Smooth muscle cell (in vitro differentiated cells): ENCODE results near the gene TRIM44. TPM values are rescaled to one million over a fixed set of nuclear protein-coding genes. Genes with fewer than 3 reads are reported as not detected.
"Not testable (repeated sequence)": the region's sequence is repeated elsewhere in the genome, so short reads cannot be mapped to it uniquely, and the experiment has no call there.

Source experiments
- DNase-seq: peaks from one replicate; lab custom pipeline; 2025; ENCODE audit not compliant: unreplicated experiment; lab: John Stamatoyannopoulos, UW
- H2AFZ ChIP-seq: fragments of 200-600 bp; sonication (generic); 2 replicates; pipeline ENCODE4 v1.6.0; 2016; ENCODE audit warnings: antibody characterized with exemption, low read depth, mild to moderate bottlenecking
- H3F3A ChIP-seq: fragments of 200-600 bp; sonication (generic); 2 replicates; pipeline ENCODE4 v1.6.0; 2017; ENCODE audit warnings: antibody characterized with exemption, low read depth
- H3K27ac ChIP-seq: fragments of 200-600 bp; sonication (generic); 2 replicates; pipeline ENCODE4 v1.5.1; 2016; ENCODE audit warnings: low read depth, mild to moderate bottlenecking
- H3K27me3 ChIP-seq: fragments of 200-600 bp; sonication (generic); 2 replicates; pipeline ENCODE4 v1.6.1; 2016; ENCODE audit warnings: low read depth, mild to moderate bottlenecking
- H3K36me3 ChIP-seq: fragments of 200-600 bp; sonication (generic); 2 replicates; pipeline ENCODE4 v1.5.1; 2016; ENCODE audit warnings: low read depth
- H3K4me1 ChIP-seq: fragments of 200-600 bp; sonication (generic); 2 replicates; pipeline ENCODE4 v1.5.1; 2016; ENCODE audit warnings: low read depth
- H3K4me2 ChIP-seq: fragments of 200-600 bp; sonication (generic); 2 replicates; pipeline ENCODE4 v1.6.0; 2016; ENCODE audit warnings: mild to moderate bottlenecking
- H3K4me3 ChIP-seq: fragments of 200-600 bp; sonication (generic); 2 replicates; pipeline ENCODE4 v1.5.1; 2016; ENCODE audit warnings: mild to moderate bottlenecking
- H3K79me2 ChIP-seq: fragments of 200-600 bp; sonication (generic); 2 replicates; pipeline ENCODE4 v1.6.0; 2016; ENCODE audit warnings: low read depth, mild to moderate bottlenecking
- H3K9ac ChIP-seq: fragments of 200-600 bp; sonication (generic); 2 replicates; pipeline ENCODE4 v1.6.0; 2016; ENCODE audit warnings: low read depth
- H3K9me3 ChIP-seq: fragments of 200-600 bp; sonication (generic); replicated peaks from 2 replicates; pipeline ENCODE4 v1.5.1; 2016; ENCODE audit warnings: low read depth
- H4K20me1 ChIP-seq: fragments of 200-600 bp; sonication (generic); 2 replicates; pipeline ENCODE4 v1.6.0; 2016; ENCODE audit warnings: low read depth
- CTCF ChIP-seq: fragments of 200-600 bp; sonication (generic); IDR thresholded peaks from 2 replicates; pipeline ENCODE4 v1.5.1; 2017; ENCODE audit warnings: borderline replicate concordance, mild to moderate bottlenecking, antibody characterized with exemption; ENCODE audit not compliant: insufficient read depth, poor library complexity, severe bottlenecking
- WGBS: methylation state at CpG from one replicate; pipeline ENCODE4 v1.1.7; 2016; ENCODE audit warnings: low lambda C conversion rate; 5-methylcytosine and 5-hydroxymethylcytosine counted together
- polyA plus RNA-seq: library from polyadenylated mRNA; unstranded; fragments of >200 nt; fragmentation: Nextera tagmentation; extraction: Ambion mirVana; gene quantifications from 2 replicates; pipeline ENCODE4 v1.2.1, GENCODE V29; 2016
- total RNA-seq: library from RNA; depleted of rRNA; stranded (reverse); fragments of >200 nt; gene quantifications from 2 replicates; pipeline ENCODE4 v1.2.3, GENCODE V29; 2014

The TRIM44 gene
- total and polyA plus RNA-seq, 2 experiments from 2014 or later, result 20.9 to 32.9 TPM

DNA sequence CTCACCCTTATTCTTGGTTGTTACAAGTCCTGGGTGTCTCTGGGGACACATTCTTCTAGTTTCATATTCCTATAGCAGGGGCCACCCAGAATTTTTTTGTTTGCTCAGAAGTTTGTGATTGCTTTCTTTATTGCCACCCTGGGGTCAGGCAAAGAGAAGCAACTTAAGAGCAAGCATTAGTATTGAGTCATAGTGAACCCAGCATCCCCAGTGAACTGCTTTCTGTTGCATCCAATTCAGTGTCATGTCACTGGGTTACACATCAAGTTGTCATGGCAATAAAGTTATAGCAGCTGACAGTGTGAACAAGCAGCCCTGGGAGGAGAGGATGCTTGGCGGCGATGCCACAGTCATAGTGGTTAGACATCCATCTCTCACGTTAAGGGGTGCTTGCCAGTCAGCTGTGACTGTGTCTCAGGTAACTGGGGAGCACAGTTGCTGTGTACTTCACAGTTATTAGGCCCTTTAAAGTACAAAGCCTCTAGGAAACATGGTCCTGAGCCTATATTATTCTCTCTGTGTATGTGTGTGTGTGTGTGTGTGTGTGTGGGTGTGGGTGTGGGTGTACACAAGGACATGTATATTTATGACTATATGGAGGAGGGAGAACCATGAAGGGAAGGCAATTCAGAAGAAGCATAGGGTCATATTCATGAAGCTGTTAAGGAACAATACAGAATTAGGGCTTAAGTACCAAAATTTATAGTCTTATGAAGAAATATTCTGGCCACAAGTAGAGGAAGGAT is 52.5 kb downstream of the TRIM44 start:
- no peak for DNase-seq
- 84% methylated on average over 3 of the region's 3 CpGs for WGBS

DNA sequence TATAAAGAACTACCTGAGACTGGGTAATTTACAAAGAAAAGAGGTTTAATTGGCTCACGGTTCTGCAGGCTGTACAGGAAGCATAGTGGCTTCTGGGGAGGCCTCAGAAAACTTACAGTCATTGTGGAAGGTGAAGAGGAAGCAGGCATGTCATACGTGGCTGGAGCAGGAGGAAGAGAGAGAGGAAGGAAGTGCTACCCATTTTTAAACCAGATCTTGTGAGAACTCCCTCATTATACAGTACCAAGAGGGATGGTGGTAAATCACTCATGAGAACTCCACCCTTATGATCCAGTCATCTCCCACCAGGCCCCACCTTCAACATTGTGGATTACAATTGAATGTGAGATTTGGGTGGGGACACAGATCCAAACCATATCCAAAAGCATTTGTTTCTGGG is 53.1 kb downstream of the TRIM44 start:
- not testable (repeated sequence) for H3K9me3 ChIP-seq, H3K36me3 ChIP-seq, H3K4me3 ChIP-seq, H3K27me3 ChIP-seq, H3F3A ChIP-seq, H2AFZ ChIP-seq, DNase-seq, H3K27ac ChIP-seq, H3K4me1 ChIP-seq, H3K9ac ChIP-seq, H3K4me2 ChIP-seq
- Histone ChIP-seq H3K79me2 (peaks cover 78% of the 10 kb centered on the region), H4K20me1 (peaks cover 100% of the 10 kb centered on the region)
- 89% methylated on average over 2 of the region's 2 CpGs for WGBS

More for the DNA sequence above, 52.5 kb downstream of the TRIM44 start:
- peaks cover 74% of the 10 kb centered on the region for H3K79me2 ChIP-seq
- no peak for TF ChIP-seq CTCF
- H3K9me3 ChIP-seq, result no peaks in the 10 kb centered on the region
- H3K27ac ChIP-seq, result no peak overlapping the region
- no peaks in the 10 kb centered on the region for H3K36me3 ChIP-seq
- no peak overlapping the region for H3K4me2 ChIP-seq
- H3K9ac ChIP-seq, result no peak overlapping the region
- H2AFZ ChIP-seq, result no peak overlapping the region
- H4K20me1 ChIP-seq, result peaks cover 100% of the 10 kb centered on the region
- no peaks in the 10 kb centered on the region for H3K27me3 ChIP-seq
- no peaks in the 10 kb centered on the region for H3K4me1 ChIP-seq
- H3F3A ChIP-seq, result no peaks in the 10 kb centered on the region
- H3K4me3 ChIP-seq, result no peak overlapping the region

- Histone ChIP-seq H3K9ac (no peak overlapping the region), H3K27ac (no peak overlapping the region), H3K4me1 (peaks cover 5% of the 10 kb centered on the region), H3K27me3 (no peaks in the 10 kb centered on the region), H3K4me2 (no peak overlapping the region), H3K79me2 (peaks cover 75% of the 10 kb centered on the region), H3K36me3 (no peaks in the 10 kb centered on the region), H4K20me1 (peaks cover 100% of the 10 kb centered on the region), H2AFZ (no peak overlapping the region), H3K9me3 (no peaks in the 10 kb centered on the region), H3K4me3 (no peak overlapping the region), H3F3A (peaks cover 5% of the 10 kb centered on the region)
- WGBS, result 84% methylated on average over 2 of the region's 2 CpGs
- DNase-seq, result no peak
- TF ChIP-seq CTCF, result no peak
These were observed 54.5 kb downstream of the TRIM44 start for GRCh38 chr11:35717043-35717442.

DNA sequence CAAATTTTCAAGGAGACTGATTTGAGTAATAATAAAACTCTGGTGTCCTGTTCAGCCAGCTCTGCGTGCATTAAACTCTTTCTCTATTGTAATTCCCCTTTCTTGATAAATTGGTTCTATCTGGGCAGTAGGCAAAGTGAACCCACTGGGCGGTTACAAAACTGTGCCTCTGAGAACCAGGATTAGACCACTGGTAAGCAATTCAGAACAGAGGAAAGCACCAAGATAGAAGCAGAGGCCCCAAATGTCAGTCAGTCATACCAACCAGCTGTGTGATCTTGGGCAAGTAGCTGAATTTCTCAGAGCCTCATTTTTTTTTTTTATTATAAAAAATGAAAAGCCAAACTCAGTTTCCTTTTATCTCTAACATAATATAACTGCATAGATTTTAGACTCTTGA is 54.9 kb downstream of the TRIM44 start:
- H3K79me2 ChIP-seq, result peaks cover 76% of the 10 kb centered on the region
- H3K36me3 ChIP-seq, result no peaks in the 10 kb centered on the region
- H4K20me1 ChIP-seq, result peaks cover 100% of the 10 kb centered on the region
- no peak overlapping the region for H3K4me3 ChIP-seq
- H3F3A ChIP-seq, result peaks cover 5% of the 10 kb centered on the region
- H2AFZ ChIP-seq, result no peak overlapping the region
- no peak overlapping the region for H3K9ac ChIP-seq
- 95% methylated on average over 2 of the region's 2 CpGs for WGBS
- no peak overlapping the region for H3K27ac ChIP-seq
- no peak for TF ChIP-seq CTCF
- no peaks in the 10 kb centered on the region for H3K9me3 ChIP-seq
- no peak overlapping the region for H3K4me2 ChIP-seq
- H3K27me3 ChIP-seq, result no peaks in the 10 kb centered on the region
- peaks cover 5% of the 10 kb centered on the region for H3K4me1 ChIP-seq
- no peak for DNase-seq
